Right ventricle myocardium inferior (tissue), 1 donor: Measurements from ENCODE around the gene MANEAL. TPM values are rescaled to one million over a fixed set of nuclear protein-coding genes. Genes with fewer than 3 reads are reported as not detected.
"Not testable (repeated sequence)": the region's sequence is repeated elsewhere in the genome, so short reads cannot be mapped to it uniquely, and the experiment has no call there.

Experiments
- ATAC-seq: fragments of 200-7000 bp; cut with Tn5 transposase; one replicate; pipeline ENCODE4 v1.9.1; 2020; ENCODE audit warnings: mild to moderate bottlenecking, moderate library complexity
- DNase-seq: peaks from one replicate; pipeline ENCODE4 v3.0.0; 2021; ENCODE audit errors: missing footprints
- intact Hi-C: fragments of 100-400 bp; cut with DNase I; formaldehyde crosslinking; loops from one replicate; pipeline ENCODE4 v1.11.0; 2022
- total RNA-seq: library from RNA; stranded (reverse); fragmentation: NEBNext Ultra II Directional; extraction: Animal tissue kit (Norgen Biotek cat#: 25700); gene quantifications from one replicate; pipeline ENCODE4 v1.2.1, GENCODE V29; 2021
- donor health status: DM: no; HTN: yes; CAD: no; lungs with severe emphysema.

Gene MANEAL
- total RNA-seq, 1 donor from 2014 or later, result 1.2 TPM

- DNase-seq, intact Hi-C loops, ATAC-seq: not testable (repeated sequence)
Measured at GRCh38 chr1:37771440-37771839, 22.2 kb upstream of the MANEAL start.

- intact Hi-C loops, result no loop called here
- DNase-seq (no peak), ATAC-seq (no peak)
Measured at GRCh38 chr1:37776946-37777516, 16.6 kb upstream of the MANEAL start.

- intact Hi-C loops, result no loop called here
- no peak for ATAC-seq
- no peak for DNase-seq
Measured at GRCh38 chr1:37778654-37779053, 15.0 kb upstream of the MANEAL start.

GRCh38 chr1:37782491-37782890, 11.2 kb upstream of the MANEAL start:
- intact Hi-C loops, result no loop called here
- DNase-seq (no peak), ATAC-seq (no peak)

GRCh38 chr1:37792943-37793686, 532 bp upstream of the MANEAL start:
- DNase-seq (no peak), ATAC-seq (no peak)
- intact Hi-C loops, result no loop called here

GRCh38 chr1:37794372-37795339, 1.0 kb downstream of the MANEAL start:
- intact Hi-C loops, result no loop called here
- DNase-seq (no peak), ATAC-seq (no peak)

GRCh38 chr1:37795340-37796125, 1.9 kb downstream of the MANEAL start:
- ATAC-seq (no peak), DNase-seq (peak; percentile 76)
- intact Hi-C loops, result no loop called here

GRCh38 chr1:37797750-37798345, 4.2 kb downstream of the MANEAL start:
- intact Hi-C loops, result no loop called here
- DNase-seq (no peak), ATAC-seq (no peak)

GRCh38 chr1:37802439-37802838, 8.8 kb downstream of the MANEAL start:
- intact Hi-C loops, result no loop called here
- no peak for DNase-seq
- no peak for ATAC-seq

- ATAC-seq (no peak), DNase-seq (no peak)
- intact Hi-C loops, result loop anchor here (5.0 kb wide), 1 partner anchor 115 kb away; the partner anchor contains the start of gene CDCA8
Measured at GRCh38 chr1:37807220-37807554, 13.5 kb downstream of the MANEAL start.

- DNase-seq, result peak; percentile 97
Measured at GRCh38 chr1:37807555-37808368, 14.1 kb downstream of the MANEAL start, which contains the start of the genes C1orf122 and YRDC. Gene C1orf122, plus strand, starts transcription at chr1:37807790. Its CDS starts 615 bp downstream, at chr1:37808405. Gene YRDC, minus strand, starts transcription at chr1:37808208. Its CDS starts 28 bp downstream, at chr1:37808180.

GRCh38 chr1:37808369-37809319, 15.0 kb downstream of the MANEAL start:
- intact Hi-C loops, result loop anchor here (1.0 to 5.0 kb wide), 3 partner anchors 51 to 212 kb away; partner anchors contain the start of genes CDCA8 and MTF1
- DNase-seq (peak; percentile 77), ATAC-seq (peak; percentile 88)

More at GRCh38 chr1:37807555-37808368, 14.1 kb downstream of the MANEAL start, which contains the start of the genes C1orf122 and YRDC:
- intact Hi-C loops, result loop anchor here (1.0 to 5.0 kb wide), 3 partner anchors 52 to 211 kb away; partner anchors contain the start of genes CDCA8 and MTF1
- ATAC-seq, result peak; percentile 95

GRCh38 chr1:37809942-37810341, 16.3 kb downstream of the MANEAL start:
- ATAC-seq, result no peak
- intact Hi-C loops, result loop anchor here (5.0 kb wide), 1 partner anchor 118 kb away; the partner anchor contains the start of gene CDCA8
- DNase-seq, result no peak

- peak; percentile 86 for DNase-seq
- intact Hi-C loops, result no loop called here
- ATAC-seq, result no peak
Measured at GRCh38 chr1:37811027-37811655, 17.5 kb downstream of the MANEAL start.

- no peak for ATAC-seq
- intact Hi-C loops, result no loop called here
Measured at GRCh38 chr1:37813529-37814145, 20.0 kb downstream of the MANEAL start.

More at GRCh38 chr1:37813529-37814145, 20.0 kb downstream of the MANEAL start:
- no peak for DNase-seq
